Endothelial cell (in vitro differentiated cells): Measurements from ENCODE around the gene ATXN7L1. TPM values are rescaled to one million over a fixed set of nuclear protein-coding genes. Genes with fewer than 3 reads are reported as not detected.

Source experiments
- DNase-seq: peaks from one replicate; pipeline ENCODE4 v3.0.0; 2021; ENCODE audit warnings: low spot score
- H3K27ac Mint-ChIP-seq: one replicate; pipeline ENCODE4 v1.8.0; 2021; ENCODE audit warnings: mixed read lengths, inconsistent platforms; ENCODE audit not compliant: unreplicated experiment
- H3K27me3 Mint-ChIP-seq: one replicate; pipeline ENCODE4 v1.8.0; 2021; ENCODE audit warnings: mild to moderate bottlenecking, moderate library complexity, mixed read lengths, inconsistent platforms; ENCODE audit not compliant: unreplicated experiment
- H3K36me3 Mint-ChIP-seq: one replicate; pipeline ENCODE4 v1.8.0; 2021; ENCODE audit warnings: mild to moderate bottlenecking, low read depth, mixed read lengths, inconsistent platforms; ENCODE audit not compliant: unreplicated experiment
- H3K4me1 Mint-ChIP-seq: one replicate; pipeline ENCODE4 v1.8.0; 2021; ENCODE audit warnings: mild to moderate bottlenecking, mixed read lengths, inconsistent platforms; ENCODE audit not compliant: unreplicated experiment
- H3K4me3 Mint-ChIP-seq: one replicate; pipeline ENCODE4 v1.8.0; 2021; ENCODE audit warnings: mild to moderate bottlenecking, mixed read lengths, inconsistent platforms; ENCODE audit not compliant: unreplicated experiment
- H3K9me3 Mint-ChIP-seq: one replicate; pipeline ENCODE4 v1.8.0; 2021; ENCODE audit warnings: mixed read lengths, inconsistent platforms; ENCODE audit not compliant: unreplicated experiment
- CTCF ChIP-seq: fragments of 200-600 bp; sonication (generic); IDR thresholded peaks from one replicate; pipeline ENCODE4 v1.5.0; 2021; ENCODE audit warnings: antibody characterized with exemption; ENCODE audit not compliant: unreplicated experiment
- total RNA-seq: library from RNA; stranded (reverse); fragmentation: NEBNext Ultra II Directional; extraction: Animal tissue kit (Norgen Biotek cat#: 25700); gene quantifications from one replicate; pipeline ENCODE4 v1.2.1, GENCODE V29; 2021; ENCODE audit not compliant: unreplicated experiment

Gene ATXN7L1
- total RNA-seq, 1 donor from 2014 or later, result 18.4 TPM

- Mint-ChIP-seq H3K36me3 (peaks cover 8% of the 10 kb centered on the region), H3K27me3 (no peaks in the 10 kb centered on the region), H3K27ac (no peak overlapping the region), H3K9me3 (no peaks in the 10 kb centered on the region), H3K4me3 (no peak overlapping the region), H3K4me1 (peaks cover 3% of the 10 kb centered on the region)
- no peak for DNase-seq
- TF ChIP-seq CTCF, result no peak
Measured at GRCh38 chr7:105585850-105586500, 290.4 kb downstream of the ATXN7L1 start.

- peaks cover 3% of the 10 kb centered on the region for H3K4me1 Mint-ChIP-seq
- H3K27me3 Mint-ChIP-seq, result no peaks in the 10 kb centered on the region
- TF ChIP-seq CTCF, result no peak
- no peaks in the 10 kb centered on the region for H3K9me3 Mint-ChIP-seq
- H3K36me3 Mint-ChIP-seq, result peaks cover 8% of the 10 kb centered on the region
- H3K4me3 Mint-ChIP-seq, result peak overlapping the region; percentile 59
- DNase-seq, result no peak
- H3K27ac Mint-ChIP-seq, result no peak overlapping the region
Measured at GRCh38 chr7:105584165-105584564, 292.2 kb downstream of the ATXN7L1 start.

GRCh38 chr7:105583061-105583460, 293.3 kb downstream of the ATXN7L1 start:
- no peak for TF ChIP-seq CTCF
- Mint-ChIP-seq H3K4me3 (no peak overlapping the region), H3K9me3 (no peaks in the 10 kb centered on the region), H3K36me3 (peaks cover 8% of the 10 kb centered on the region), H3K27ac (no peak overlapping the region), H3K4me1 (peaks cover 3% of the 10 kb centered on the region), H3K27me3 (no peaks in the 10 kb centered on the region)
- DNase-seq, result no peak

- DNase-seq, result peak; percentile 84
- TF ChIP-seq CTCF, result no peak
- no peaks in the 10 kb centered on the region for H3K9me3 Mint-ChIP-seq
- H3K27me3 Mint-ChIP-seq, result no peaks in the 10 kb centered on the region
- H3K27ac Mint-ChIP-seq, result peak within 1 kb of the TSS; percentile 75
- H3K4me3 Mint-ChIP-seq, result peak within 1 kb of the TSS; percentile 80
- peaks cover 8% of the 10 kb centered on the region for H3K36me3 Mint-ChIP-seq
- H3K4me1 Mint-ChIP-seq, result peaks cover 3% of the 10 kb centered on the region
Measured at GRCh38 chr7:105581066-105581811, 295.2 kb downstream of the ATXN7L1 start, which contains the start of gene EFCAB10. EFCAB10 (minus strand) TSS chr7:105581493; CDS start chr7:105581463, 30 bp downstream.
